SK-MEL-5 (cell line): Measurements from ENCODE around the gene S100A1. TPM values are rescaled to one million over a fixed set of nuclear protein-coding genes. Genes with fewer than 3 reads are reported as not detected.

Experiments
- DNase-seq: peaks from one replicate; pipeline ENCODE4 v3.0.0-alpha.2; 2016; ENCODE audit warnings: low read depth, low spot score
- in situ Hi-C: cut with HindIII; loops from 2 replicates; pipeline ENCODE4 v1.10.0; 2016; ENCODE audit warnings: low sequenced_read_pairs, high pct_unique_total_duplicates, low pct_unique_long_range_greater_than_20kb
- total RNA-seq: library from RNA; depleted of rRNA; stranded (reverse); fragments of >200 nt; shearing (Covaris generic); gene quantifications from 2 replicates; pipeline ENCODE4 v1.2.3, GENCODE V29; 2014

Gene S100A1
- total RNA-seq, 1 experiment from 2014 or later: 586 TPM

DNA sequence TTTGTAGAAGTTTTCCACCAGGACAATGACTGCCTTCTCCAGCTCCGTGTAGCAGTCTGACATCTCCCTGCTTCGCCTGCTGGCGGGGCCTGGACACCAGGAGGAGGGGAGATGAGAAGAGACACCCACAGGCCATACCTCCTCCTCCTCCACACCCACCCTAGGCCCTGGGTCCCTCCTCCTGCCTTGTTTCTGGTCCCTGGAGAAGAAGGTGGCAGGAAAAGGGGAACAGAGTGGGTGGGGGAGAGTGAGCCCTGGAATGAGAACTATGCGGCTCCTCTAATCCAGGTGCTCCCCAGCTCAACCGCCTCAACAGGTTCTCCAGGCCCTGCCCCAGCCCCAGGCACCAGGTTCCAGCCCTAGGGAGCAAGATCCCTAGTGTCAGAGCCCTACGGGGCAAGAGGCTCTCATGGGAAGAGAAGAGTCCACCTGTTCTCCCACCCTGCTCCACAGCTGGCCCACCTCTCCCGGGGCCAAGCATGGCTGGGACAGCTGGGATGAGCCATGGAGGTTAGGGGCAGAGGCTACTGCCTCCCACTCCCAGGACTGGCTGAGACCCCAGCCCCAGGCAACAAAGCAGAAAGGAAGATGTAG is 20.0 kb upstream of the S100A1 start:
- in situ Hi-C loops: no loop called here
- DNase-seq: no peak

DNA sequence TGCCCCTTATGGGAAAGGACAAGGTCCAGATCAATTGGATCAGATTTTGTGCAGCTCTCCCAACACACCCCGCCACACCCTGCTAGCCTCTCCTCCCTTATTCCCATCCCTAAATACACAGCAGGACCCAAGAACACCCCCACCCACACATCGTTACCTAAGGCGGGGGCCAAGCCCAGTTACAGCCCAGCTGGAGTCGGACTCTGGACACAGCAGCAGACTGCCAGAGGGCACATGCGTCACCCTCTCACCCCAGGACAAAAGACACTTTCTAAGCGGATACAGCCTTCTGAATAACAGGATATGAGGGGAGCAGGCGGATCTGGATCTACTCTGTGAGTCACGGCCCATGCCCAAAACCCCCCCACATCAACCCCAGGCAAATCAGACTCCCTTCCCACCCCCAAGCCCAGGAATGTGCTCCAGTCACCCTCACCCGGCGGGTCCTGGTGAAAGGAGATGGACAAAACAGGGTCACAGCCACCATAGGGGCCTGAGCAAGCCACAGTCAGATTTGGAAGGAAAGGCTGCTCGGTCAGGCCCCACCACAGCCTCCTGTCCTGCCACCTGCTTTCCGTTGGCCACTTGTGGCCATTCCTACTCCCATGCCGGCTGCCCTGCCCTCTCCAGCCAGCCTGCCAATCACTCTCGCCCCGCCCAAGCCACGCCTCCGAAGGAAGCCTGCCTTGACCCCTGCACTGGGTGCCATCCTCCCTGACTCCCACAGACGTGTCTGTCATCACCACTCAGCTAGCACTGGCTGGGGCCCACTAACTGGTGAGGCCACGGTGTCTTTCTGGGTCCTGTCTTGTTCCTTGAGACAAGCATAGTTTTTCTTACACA is 19.3 kb upstream of the S100A1 start:
- peak; percentile 96 for DNase-seq
- in situ Hi-C loops: no loop called here

DNA sequence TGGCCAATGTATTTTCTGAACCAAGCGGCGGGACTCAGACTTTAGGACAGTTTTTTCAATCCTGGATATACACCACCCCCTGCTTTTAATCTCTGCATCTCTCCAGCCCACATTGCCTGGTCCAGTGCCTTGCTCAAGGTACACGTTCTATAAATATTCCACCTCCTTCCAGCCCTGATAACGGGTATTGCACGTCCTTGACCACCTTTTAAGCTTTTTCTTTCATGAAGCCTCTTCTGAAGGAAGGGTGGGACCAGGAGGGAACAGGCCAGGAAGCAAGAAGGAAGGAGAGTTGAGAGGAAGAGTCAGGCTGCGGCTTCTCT is 18.7 kb upstream of the S100A1 start:
- in situ Hi-C loops: no loop called here
- no peak for DNase-seq

DNA sequence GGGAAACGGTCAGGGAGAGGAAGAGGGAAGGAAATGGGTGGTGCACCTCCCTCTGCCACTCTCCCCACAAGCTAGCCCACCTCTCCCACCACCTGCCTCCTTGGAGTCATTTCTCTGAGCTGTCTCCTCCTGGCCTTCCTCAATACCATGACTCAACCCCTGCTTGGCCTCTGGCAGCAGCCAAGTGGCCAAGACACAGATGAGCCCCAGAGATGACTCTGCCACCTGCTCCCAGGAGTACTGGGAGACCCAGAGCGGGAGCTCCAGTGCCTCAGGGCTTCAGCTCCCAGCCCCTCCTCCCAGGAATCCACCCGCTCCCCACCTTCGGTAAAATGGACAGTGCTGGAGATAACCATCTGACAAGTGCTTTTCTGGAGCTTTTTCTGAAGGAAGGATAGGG is 17.9 kb upstream of the S100A1 start:
- in situ Hi-C loops: no loop called here
- DNase-seq: no peak

DNA sequence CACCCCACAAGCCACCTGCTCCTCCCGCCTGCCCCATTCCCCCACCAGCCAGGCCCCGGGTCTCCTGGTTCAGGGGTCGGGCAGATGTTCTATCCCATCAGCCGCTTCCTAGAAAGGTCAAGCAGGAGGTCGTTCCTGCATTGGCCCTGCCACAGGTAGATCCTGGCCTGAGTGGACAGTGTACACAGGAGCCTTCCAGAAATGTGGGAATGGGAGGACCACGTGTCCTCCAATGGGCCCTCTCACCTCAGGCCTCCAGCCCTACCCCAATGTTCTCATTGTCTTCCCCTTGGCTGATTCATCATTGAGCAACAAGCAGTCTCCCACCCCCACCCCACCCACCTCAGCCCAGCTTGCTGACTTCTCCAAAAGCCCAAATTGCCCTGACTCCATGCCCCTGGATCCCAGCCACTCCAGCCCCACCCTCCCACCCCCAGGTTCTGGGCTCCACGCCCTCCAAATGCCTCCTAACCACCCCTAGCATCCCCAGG is 17.4 kb upstream of the S100A1 start:
- no peak for DNase-seq

GRCh38 chr1:153611356-153611755 is 16.9 kb upstream of the S100A1 start:
- DNase-seq: no peak
- in situ Hi-C loops: no loop called here

More for the DNA sequence above, 17.4 kb upstream of the S100A1 start:
- in situ Hi-C loops: no loop called here

DNA sequence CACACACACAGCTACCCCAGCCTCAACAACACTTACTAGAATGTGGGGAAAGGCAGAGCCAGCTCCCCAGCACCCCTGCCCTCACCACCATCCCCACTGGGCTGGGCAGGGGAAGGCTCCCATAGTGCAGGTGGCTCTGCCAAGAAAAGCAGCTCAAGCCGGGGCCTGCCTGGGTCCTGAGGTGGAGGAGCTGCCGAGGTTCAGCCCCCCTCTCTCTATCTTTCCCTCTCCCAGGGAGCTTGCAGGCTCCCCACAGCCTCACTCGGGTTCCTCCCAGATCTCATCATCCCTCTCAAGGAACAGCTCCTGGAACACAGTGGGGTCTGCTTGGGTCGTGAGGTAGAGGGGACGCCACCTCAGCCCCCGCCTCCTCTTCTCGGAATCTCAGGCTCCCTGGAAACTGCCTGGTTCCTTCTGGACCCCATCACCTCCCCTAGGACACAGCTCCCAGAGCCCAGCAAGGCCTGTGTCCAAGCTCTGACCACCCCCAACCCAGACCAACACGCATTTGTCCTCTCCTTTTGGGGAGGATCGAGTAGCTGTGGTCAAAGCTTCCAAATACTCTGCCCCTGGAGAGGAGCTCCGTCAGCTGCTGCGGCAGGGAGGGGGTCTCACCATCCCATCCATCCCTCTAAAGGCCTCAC is 16.0 kb upstream of the S100A1 start:
- DNase-seq: no peak
- in situ Hi-C loops: no loop called here

DNA sequence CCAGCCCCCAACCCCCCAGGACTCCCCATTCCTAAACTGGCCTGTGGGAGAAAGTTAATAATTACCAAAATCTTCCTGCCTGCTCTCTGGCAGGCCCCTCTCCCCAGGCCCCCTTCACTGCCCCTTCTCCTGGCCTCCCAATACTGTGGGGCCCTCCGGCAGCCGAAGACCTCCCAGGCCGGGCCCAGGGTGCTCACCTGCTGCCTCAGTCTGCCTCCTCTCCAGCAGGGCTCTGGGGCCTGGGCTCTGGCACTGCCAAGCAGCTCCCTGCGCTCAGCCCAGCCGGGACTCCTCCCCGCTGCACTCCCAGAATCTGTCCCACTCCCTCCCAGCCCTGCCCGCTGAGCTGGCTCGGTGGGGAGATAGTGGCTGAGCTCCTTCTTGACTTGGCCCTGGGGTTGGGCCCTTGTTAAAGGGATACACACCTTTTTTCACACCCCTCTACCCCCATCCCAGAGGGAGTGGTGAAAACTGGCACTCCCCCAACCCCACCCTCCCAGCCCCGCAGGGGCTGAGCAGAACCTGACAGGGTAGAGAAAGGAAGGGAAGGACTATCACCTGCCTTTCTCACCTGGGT is 15.4 kb upstream of the S100A1 start, which contains the start of gene S100A16:
S100A16 (minus strand) TSS at position 383 of the 577 bp plus-strand sequence. CDS start 4,986 bp downstream, outside the sequence.
- no peak for DNase-seq
- in situ Hi-C loops: no loop called here

- no peak for DNase-seq
- in situ Hi-C loops: no loop called here
Observed at GRCh38 chr1:153613406-153613805, 14.8 kb upstream of the S100A1 start.

DNA sequence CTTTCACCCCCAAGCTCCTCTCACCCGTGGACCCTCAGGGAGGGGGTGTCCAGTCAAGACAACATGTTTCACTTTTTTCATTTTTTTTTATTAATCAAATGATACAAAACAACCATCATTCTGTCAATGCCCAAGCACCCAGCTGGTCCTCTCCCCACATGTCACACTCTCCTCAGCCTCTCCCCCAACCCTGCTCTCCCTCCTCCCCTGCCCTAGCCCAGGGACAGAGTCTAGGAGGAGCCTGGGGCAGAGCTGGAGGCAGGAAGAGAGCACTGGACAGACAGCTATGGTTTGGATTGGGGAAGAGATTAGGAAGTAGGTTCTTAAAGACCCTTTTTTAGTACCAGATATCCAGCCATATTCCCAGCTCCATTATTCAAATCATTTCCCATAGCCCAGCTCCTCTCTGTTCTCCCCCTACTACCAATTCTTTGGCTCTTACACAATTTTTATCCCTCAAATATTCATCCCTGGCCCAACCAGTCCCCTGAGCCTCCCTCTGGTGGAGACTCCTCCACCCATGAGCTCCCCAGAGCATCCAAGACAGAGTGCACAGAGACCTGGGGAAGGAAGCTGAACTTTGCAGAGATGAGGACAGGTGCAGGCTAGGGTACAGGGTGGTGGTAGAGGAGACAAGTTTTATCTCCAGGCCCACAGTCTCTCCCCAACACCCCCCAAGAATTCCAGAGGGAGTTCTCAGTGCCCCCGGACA is 13.9 kb upstream of the S100A1 start:
- DNase-seq: no peak
- in situ Hi-C loops: no loop called here

GRCh38 chr1:153614906-153615305 is 13.3 kb upstream of the S100A1 start:
- in situ Hi-C loops: no loop called here
- no peak for DNase-seq

DNA sequence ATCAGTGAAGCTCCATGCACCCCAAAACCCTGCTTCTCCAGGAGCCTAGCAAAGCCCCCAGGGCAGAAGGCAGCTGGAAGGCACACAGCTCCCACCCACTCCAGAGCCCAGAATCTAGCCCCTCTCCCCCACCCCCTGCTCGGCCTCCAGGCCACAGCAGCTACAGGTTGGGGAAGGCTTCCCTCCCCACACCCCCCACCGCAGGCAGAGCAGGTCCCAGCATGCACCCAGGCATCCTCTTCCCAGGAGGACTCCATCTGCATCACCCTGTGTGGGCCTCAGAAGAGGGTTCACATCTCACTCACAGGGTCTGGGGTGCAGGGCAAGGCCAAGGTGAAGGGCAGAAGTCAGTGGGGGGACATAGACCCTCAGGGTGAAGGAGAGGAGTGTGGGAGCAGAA is 12.8 kb upstream of the S100A1 start:
- DNase-seq: no peak
- in situ Hi-C loops: no loop called here

- no peak for DNase-seq
- in situ Hi-C loops: no loop called here
Observed at GRCh38 chr1:153616144-153616916, 11.9 kb upstream of the S100A1 start, which contains the start of gene S100A14. TSS of gene S100A14 (minus strand) at chr1:153616325. CDS start at chr1:153615858, 467 bp downstream.

DNA sequence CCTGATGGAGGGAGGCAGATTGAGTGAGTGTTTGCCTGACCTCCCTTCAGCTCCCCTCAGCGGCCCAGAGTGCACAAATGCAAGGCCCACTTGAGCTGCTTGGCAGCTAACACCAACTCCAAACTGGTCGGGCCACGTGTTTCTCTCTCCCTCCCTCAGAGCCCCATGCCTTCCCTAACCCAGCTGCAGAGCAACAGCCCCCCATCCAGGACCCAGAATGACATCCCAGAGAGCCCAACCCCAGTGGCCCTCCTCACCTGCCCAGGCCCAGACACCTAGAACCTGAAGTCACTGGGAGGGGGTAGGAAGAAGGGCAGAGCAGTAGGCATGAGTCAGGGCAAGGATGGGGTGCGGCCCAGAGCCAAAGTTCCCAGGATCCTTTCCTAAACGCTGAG is 11.3 kb upstream of the S100A1 start:
- DNase-seq: no peak
- in situ Hi-C loops: no loop called here

DNA sequence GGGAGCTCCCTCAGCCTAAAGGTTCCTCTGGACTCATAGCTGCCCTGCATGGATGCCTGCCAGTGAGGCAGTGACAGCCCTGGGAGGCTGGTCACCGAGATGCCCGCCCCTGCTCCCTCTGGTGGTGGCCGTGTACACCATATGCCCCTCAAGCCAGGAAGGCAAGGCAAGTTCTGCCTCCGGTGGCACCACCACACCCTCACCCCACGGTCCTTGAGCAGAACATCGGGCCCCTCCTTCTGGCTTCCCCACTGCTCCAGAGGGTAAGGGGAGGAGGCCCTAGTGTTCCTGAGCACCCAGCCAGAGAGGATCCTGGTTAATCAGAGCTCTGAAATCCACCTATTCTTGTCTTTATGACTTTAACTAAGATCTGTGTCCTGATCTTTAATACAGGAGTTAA is 10.6 kb upstream of the S100A1 start:
- no peak for DNase-seq
- in situ Hi-C loops: no loop called here

DNA sequence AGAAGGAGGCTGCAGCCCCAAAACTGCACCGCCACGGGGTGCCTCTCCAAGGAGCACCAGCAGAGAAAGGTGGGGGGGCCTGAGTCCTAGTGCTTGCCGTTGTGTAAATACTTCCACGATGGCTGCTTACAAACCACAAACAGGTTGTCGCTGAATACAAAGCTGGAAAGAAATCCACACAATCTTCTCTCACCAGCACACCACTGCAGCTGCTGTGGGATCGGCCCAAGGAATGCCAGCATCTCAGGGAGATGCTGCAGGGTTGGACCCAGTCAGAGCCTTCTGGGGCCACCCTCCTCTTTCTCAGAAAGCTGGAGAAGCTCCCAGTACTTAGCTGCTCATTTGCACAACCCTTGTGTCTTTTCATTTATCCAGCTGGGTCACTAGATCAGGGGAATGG is 9.1 kb upstream of the S100A1 start:
- in situ Hi-C loops: no loop called here
- DNase-seq: no peak

- in situ Hi-C loops: no loop called here
- no peak for DNase-seq
Observed at GRCh38 chr1:153623101-153623500, 5.1 kb upstream of the S100A1 start.
